ENCODE measurements around the gene WNK1.

DNA sequence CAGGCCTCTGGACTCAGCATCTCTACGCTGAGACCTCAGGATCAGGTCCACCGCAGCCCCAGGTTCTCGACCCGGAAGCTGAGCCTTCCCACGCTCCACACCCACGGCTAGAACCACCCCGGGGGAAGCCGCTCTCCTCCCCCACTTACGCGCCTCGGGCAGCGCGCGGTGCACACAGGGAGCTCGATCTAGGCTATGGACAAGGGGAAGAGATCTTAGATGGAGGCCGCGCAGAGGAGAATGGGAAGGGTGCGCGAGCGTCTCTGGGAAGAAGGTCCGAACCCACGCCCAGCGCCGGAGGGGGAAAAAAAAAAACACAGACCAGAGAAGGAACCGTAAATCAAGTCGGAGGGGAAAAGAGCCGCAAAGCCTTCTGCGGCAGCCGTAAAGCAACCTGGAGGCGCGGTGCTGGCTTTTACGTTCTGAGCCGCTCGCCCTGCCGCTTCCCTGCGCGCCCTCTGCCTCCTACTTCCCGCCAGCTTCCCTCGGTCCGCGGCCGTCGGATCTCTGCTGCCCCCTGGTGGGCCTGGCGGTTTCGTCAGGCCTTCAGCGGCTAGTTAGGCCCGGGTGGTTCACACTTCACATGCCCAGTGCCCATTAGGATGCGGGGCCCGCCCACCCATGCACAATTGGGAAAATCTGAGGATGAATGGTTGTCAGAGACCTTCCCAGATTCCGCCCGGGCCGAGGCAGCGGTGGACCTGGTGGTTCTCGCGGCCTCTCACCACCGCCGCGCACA is 197.2 kb downstream of the WNK1 start, which contains the start of gene RAD52:
- TF ChIP-seq, protein P1, sequence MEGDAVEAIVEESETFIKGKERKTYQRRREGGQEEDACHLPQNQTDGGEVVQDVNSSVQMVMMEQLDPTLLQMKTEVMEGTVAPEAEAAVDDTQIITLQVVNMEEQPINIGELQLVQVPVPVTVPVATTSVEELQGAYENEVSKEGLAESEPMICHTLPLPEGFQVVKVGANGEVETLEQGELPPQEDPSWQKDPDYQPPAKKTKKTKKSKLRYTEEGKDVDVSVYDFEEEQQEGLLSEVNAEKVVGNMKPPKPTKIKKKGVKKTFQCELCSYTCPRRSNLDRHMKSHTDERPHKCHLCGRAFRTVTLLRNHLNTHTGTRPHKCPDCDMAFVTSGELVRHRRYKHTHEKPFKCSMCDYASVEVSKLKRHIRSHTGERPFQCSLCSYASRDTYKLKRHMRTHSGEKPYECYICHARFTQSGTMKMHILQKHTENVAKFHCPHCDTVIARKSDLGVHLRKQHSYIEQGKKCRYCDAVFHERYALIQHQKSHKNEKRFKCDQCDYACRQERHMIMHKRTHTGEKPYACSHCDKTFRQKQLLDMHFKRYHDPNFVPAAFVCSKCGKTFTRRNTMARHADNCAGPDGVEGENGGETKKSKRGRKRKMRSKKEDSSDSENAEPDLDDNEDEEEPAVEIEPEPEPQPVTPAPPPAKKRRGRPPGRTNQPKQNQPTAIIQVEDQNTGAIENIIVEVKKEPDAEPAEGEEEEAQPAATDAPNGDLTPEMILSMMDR (IDR thresholded peaks at IDR 0.05): peak in 1 of 3 donors; percentile 91
- TF ChIP-seq POLR2A (IDR thresholded peaks at IDR 0.05): peak in 1 of 2 donors; percentile 41

Measured in lower leg skin (tissue), 3 donors.